Measurements from ENCODE around the gene EFHD2. TPM values are rescaled to one million over a fixed set of nuclear protein-coding genes. Genes with fewer than 3 reads are reported as not detected.

EFHD2 gene
- total RNA-seq, 4 donors from 2014 or later, result 47.5 to 79.5 (median 61.0) TPM

- Histone ChIP-seq H3K27me3 (no peaks in the 10 kb centered on the region), H3K4me1 (peaks cover 26 to 84% (median 45%) of the 10 kb centered on the region in 3 donors), H3K27ac (no peak overlapping the region), H3K4me3 (no peak overlapping the region), H3K36me3 (peaks cover 0 to 27% (median 0%) of the 10 kb centered on the region in 3 donors), H3K9me3 (no peaks in the 10 kb centered on the region)
- intact Hi-C loops (cut with DNase I), result no loop called here
- 64 to 72% methylated on average over 2 to 3 of the region's 8 CpGs for WGBS, 2 donors
- TF ChIP-seq POLR2A (IDR thresholded peaks at IDR 0.05), result no peak
- TF ChIP-seq, protein P1, sequence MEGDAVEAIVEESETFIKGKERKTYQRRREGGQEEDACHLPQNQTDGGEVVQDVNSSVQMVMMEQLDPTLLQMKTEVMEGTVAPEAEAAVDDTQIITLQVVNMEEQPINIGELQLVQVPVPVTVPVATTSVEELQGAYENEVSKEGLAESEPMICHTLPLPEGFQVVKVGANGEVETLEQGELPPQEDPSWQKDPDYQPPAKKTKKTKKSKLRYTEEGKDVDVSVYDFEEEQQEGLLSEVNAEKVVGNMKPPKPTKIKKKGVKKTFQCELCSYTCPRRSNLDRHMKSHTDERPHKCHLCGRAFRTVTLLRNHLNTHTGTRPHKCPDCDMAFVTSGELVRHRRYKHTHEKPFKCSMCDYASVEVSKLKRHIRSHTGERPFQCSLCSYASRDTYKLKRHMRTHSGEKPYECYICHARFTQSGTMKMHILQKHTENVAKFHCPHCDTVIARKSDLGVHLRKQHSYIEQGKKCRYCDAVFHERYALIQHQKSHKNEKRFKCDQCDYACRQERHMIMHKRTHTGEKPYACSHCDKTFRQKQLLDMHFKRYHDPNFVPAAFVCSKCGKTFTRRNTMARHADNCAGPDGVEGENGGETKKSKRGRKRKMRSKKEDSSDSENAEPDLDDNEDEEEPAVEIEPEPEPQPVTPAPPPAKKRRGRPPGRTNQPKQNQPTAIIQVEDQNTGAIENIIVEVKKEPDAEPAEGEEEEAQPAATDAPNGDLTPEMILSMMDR (IDR thresholded peaks at IDR 0.05), result no peak
- DNase-seq, result no peak
Measured at GRCh38 chr1:15420853-15421465, 11.3 kb downstream of the EFHD2 start.

- TF ChIP-seq POLR2A (IDR thresholded peaks at IDR 0.05), result no peak
- TF ChIP-seq, protein P1 (IDR thresholded peaks at IDR 0.05), result no peak
- Histone ChIP-seq H3K4me1 (peaks cover 22 to 84% (median 33%) of the 10 kb centered on the region in 3 donors), H3K27ac (no peak overlapping the region), H3K36me3 (peaks cover 0 to 46% (median 0%) of the 10 kb centered on the region in 3 donors), H3K4me3 (no peak overlapping the region), H3K27me3 (no peaks in the 10 kb centered on the region), H3K9me3 (no peaks in the 10 kb centered on the region)
- WGBS, 2 donors, result 84 to 87% methylated on average over 3 to 5 of the region's 8 CpGs
- DNase-seq, result no peak
- intact Hi-C loops (cut with DNase I), result no loop called here
Measured at GRCh38 chr1:15422871-15423270, 13.2 kb downstream of the EFHD2 start.

GRCh38 chr1:15423355-15424077 is 13.8 kb downstream of the EFHD2 start:
- WGBS, 2 donors, result 88 to 92% methylated on average over 6 to 8 of the region's 11 CpGs
- TF ChIP-seq, protein P1 (IDR thresholded peaks at IDR 0.05), result no peak
- no peak for TF ChIP-seq POLR2A (IDR thresholded peaks at IDR 0.05)
- no peaks in the 10 kb centered on the region for H3K9me3 ChIP-seq
- H3K4me1 ChIP-seq, result peaks cover 22 to 80% (median 31%) of the 10 kb centered on the region in 3 donors
- H3K36me3 ChIP-seq, result peaks cover 0 to 53% (median under 1%) of the 10 kb centered on the region in 3 donors
- no peaks in the 10 kb centered on the region for H3K27me3 ChIP-seq
- intact Hi-C loops (cut with DNase I), result no loop called here
- no peak for DNase-seq
- no peak overlapping the region for H3K4me3 ChIP-seq
- peak overlapping the region in 2 of 4 donors; percentile 42 to 65 for H3K27ac ChIP-seq

DNA sequence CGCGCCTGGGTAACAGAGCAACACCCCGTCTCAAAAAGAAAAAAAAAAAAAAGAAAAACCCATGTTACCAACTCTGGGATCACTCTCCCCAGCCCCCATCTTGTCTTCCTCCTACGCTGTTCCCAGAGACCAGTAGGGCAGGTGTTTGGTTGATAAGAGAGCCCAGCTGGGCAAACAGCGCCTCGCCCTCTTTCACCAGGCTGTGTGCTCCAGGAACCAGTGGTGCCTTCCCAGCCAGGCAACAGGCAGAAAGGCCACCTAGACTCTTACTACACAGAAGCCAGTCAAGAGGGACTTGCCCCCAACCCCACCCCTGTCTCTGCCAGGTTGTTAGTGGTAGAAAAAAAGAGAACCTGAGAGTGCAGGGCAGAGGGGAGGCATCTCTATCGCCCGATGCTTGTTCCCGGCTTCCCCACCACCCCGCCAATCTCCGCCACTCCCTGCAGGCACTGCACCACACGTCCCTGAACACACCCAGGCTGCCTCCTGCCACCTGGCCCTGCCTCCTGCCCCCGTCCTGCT is 14.5 kb downstream of the EFHD2 start:
- no peak for DNase-seq
- Histone ChIP-seq H3K4me1 (peaks cover 19 to 73% (median 24%) of the 10 kb centered on the region in 3 donors), H3K27ac (peak overlapping the region; percentile 42 to 65 (median 47)), H3K4me3 (no peak overlapping the region), H3K9me3 (no peaks in the 10 kb centered on the region), H3K27me3 (no peaks in the 10 kb centered on the region), H3K36me3 (peaks cover 0 to 60% (median 6%) of the 10 kb centered on the region in 3 donors)
- 60 to 64% methylated on average over 11 to 13 of the region's 13 CpGs for WGBS, 2 donors
- intact Hi-C loops (cut with DNase I), result no loop called here
- no peak for TF ChIP-seq POLR2A (IDR thresholded peaks at IDR 0.05)
- TF ChIP-seq, protein P1 (IDR thresholded peaks at IDR 0.05), result no peak

GRCh38 chr1:15424981-15425380 is 15.3 kb downstream of the EFHD2 start:
- H3K36me3 ChIP-seq, result peaks cover 0 to 62% (median 6%) of the 10 kb centered on the region in 3 donors
- intact Hi-C loops (cut with DNase I), result no loop called here
- peak overlapping the region in 2 of 4 donors; percentile 42 to 51 for H3K27ac ChIP-seq
- TF ChIP-seq, protein P1 (IDR thresholded peaks at IDR 0.05), result no peak
- TF ChIP-seq POLR2A (IDR thresholded peaks at IDR 0.05), result no peak
- 80% methylated on average over 5 of the region's 5 CpGs; no CpG with 5 or more reads in 1 of the 2 donors for WGBS, 2 donors
- no peak overlapping the region for H3K4me3 ChIP-seq
- peaks cover 13 to 67% (median 21%) of the 10 kb centered on the region in 3 donors for H3K4me1 ChIP-seq
- H3K9me3 ChIP-seq, result no peaks in the 10 kb centered on the region
- H3K27me3 ChIP-seq, result no peaks in the 10 kb centered on the region
- DNase-seq, result no peak
